B cell (primary cell): Measurements from ENCODE around the gene DTL. TPM values are rescaled to one million over a fixed set of nuclear protein-coding genes. Genes with fewer than 3 reads are reported as not detected.

Experiments used
- ATAC-seq: fragments of 200-7000 bp; cut with Tn5 transposase; one replicate; pipeline ENCODE4 v1.10.0; 2021; ENCODE audit warnings: low read depth, mild to moderate bottlenecking, moderate number of reproducible peaks, moderate library complexity
- CTCF ChIA-PET: fragments of 350-600 bp; sonication (Branson Sonifier 250); formaldehyde crosslinking; loops from one replicate; lab custom pipeline; 2021; ENCODE audit warnings: antibody characterized with exemption, inconsistent platforms; lab: Charles Lee
- POLR2A ChIA-PET: fragments of 350-600 bp; sonication (Branson Sonifier 250); formaldehyde crosslinking; loops from one replicate; lab custom pipeline; 2021; ENCODE audit warnings: antibody characterized with exemption; lab: Charles Lee
- DNase-seq: peaks from one replicate; pipeline ENCODE4 v3.0.0; 2013
- H2AFZ ChIP-seq: 2 replicates; pipeline ENCODE4 v1.6.1; 2012; ENCODE audit warnings: mild to moderate bottlenecking, low read depth, low read length; ENCODE audit not compliant: insufficient read depth, poor library complexity, severe bottlenecking
- H3K27ac ChIP-seq, 2 donors: 1 replicate in 1 of 2; 2 replicates in 1 of 2; pipeline ENCODE4 v1.5.1; 2012 to 2013; ENCODE audit warnings: low read length in 2 of 2, mild to moderate bottlenecking in 2 of 2, moderate library complexity in 1 of 2
- H3K27me3 ChIP-seq, 4 experiments: fragments of 200-600 bp in 1 of 4; sonication (generic) in 1 of 4; replicated peaks in 1 of 4; 1 replicate in 2 of 4; 2 replicates in 2 of 4; pipeline versions ENCODE4 v1.6.1 to v1.7.0; 2013 to 2016; ENCODE audit warnings: low read length in 3 of 4, mild to moderate bottlenecking in 2 of 4, mixed read lengths in 1 of 4, moderate library complexity in 1 of 4; ENCODE audit not compliant: insufficient read depth in 4 of 4, control insufficient read depth in 3 of 4; ENCODE audit errors: control extremely low read depth in 1 of 4
- H3K36me3 ChIP-seq, 2 experiments: replicated peaks in 1 of 2; 1 replicate in 1 of 2; 2 replicates in 1 of 2; pipeline versions ENCODE4 v1.6.1 to v1.7.1; 2013; ENCODE audit warnings: low read length in 1 of 2; ENCODE audit not compliant: insufficient read depth in 2 of 2, control insufficient read depth in 1 of 2; ENCODE audit errors: control extremely low read depth in 1 of 2, extremely low read depth in 1 of 2
- H3K4me1 ChIP-seq, 2 donors: fragments of 200-600 bp in 1 of 2; sonication (generic) in 1 of 2; 1 replicate in 1 of 2; 2 replicates in 1 of 2; pipeline versions ENCODE4 v1.5.1 to v1.6.1; 2013 to 2017; ENCODE audit warnings: low read length in 2 of 2; ENCODE audit not compliant: control insufficient read depth in 2 of 2, insufficient read depth in 2 of 2
- H3K4me2 ChIP-seq: replicated peaks from 2 replicates; pipeline ENCODE3; 2012; ENCODE audit warnings: mild to moderate bottlenecking, low read depth, low read length; ENCODE audit not compliant: poor library complexity, severe bottlenecking
- H3K4me3 ChIP-seq, 5 experiments: fragments of 200-600 bp in 1 of 5; sonication (generic) in 1 of 5; 1 replicate in 3 of 5; 2 replicates in 2 of 5; pipeline versions ENCODE4 v1.5.1 to v1.7.0; 2011 to 2016; ENCODE audit warnings: low read length in 4 of 5, mild to moderate bottlenecking in 4 of 5, low read depth in 2 of 5, control low read depth in 1 of 5, moderate library complexity in 1 of 5; ENCODE audit not compliant: insufficient read depth in 1 of 5; ENCODE audit errors: control extremely low read depth in 1 of 5, extremely low read depth in 1 of 5
- H3K79me2 ChIP-seq: fragments of 200-600 bp; sonication (generic); one replicate; pipeline ENCODE4 v1.6.0; 2016; ENCODE audit warnings: low read length; ENCODE audit not compliant: control insufficient read depth, insufficient read depth
- H3K9ac ChIP-seq: fragments of 200-600 bp; sonication (generic); 2 replicates; pipeline ENCODE4 v1.6.1; 2017; ENCODE audit warnings: mild to moderate bottlenecking, low read length, moderate library complexity
- H3K9me3 ChIP-seq, 3 donors: one replicate each; pipeline versions ENCODE4 v1.6.1 to v1.7.1; 2013; ENCODE audit warnings: low read length in 2 of 3; ENCODE audit not compliant: control insufficient read depth in 2 of 3, insufficient read depth in 1 of 3; ENCODE audit errors: control extremely low read depth in 1 of 3
- H4K20me1 ChIP-seq: 2 replicates; pipeline ENCODE4 v1.6.0; 2012; ENCODE audit warnings: mild to moderate bottlenecking, low read length; ENCODE audit not compliant: insufficient read depth, control insufficient read depth, poor library complexity, severe bottlenecking
- H3K27ac Mint-ChIP-seq: one replicate; pipeline ENCODE4 v1.8.0; 2021; ENCODE audit warnings: mixed read lengths
- H3K27me3 Mint-ChIP-seq: one replicate; pipeline ENCODE4 v1.8.0; 2021; ENCODE audit warnings: mixed read lengths
- H3K4me1 Mint-ChIP-seq: one replicate; pipeline ENCODE4 v1.8.0; 2021; ENCODE audit warnings: mixed read lengths
- H3K4me3 Mint-ChIP-seq: one replicate; pipeline ENCODE4 v1.8.0; 2021; ENCODE audit warnings: mixed read lengths
- H3K9me3 Mint-ChIP-seq: one replicate; pipeline ENCODE4 v1.8.0; 2022; ENCODE audit warnings: mixed read lengths; ENCODE audit not compliant: insufficient read depth
- CTCF ChIP-seq: fragments of 200-600 bp; IDR thresholded peaks from one replicate; pipeline ENCODE4 v1.8.0; 2022; ENCODE audit warnings: antibody characterized with exemption, mild to moderate bottlenecking
- EZH2 ChIP-seq: IDR thresholded peaks from 2 replicates; pipeline ENCODE4 v1.6.1; 2012; ENCODE audit warnings: borderline replicate concordance, low read depth, mild to moderate bottlenecking, moderate library complexity, low read length; ENCODE audit not compliant: insufficient read depth, poor library complexity, severe bottlenecking
- WGBS: methylation state at CpG from one replicate; pipeline ENCODE4 v1.1.5; 2013; ENCODE audit warnings: missing lambda C conversion rate; ENCODE audit not compliant: insufficient coverage; 5-methylcytosine and 5-hydroxymethylcytosine counted together
- intact Hi-C: fragments of 100-400 bp; cut with micrococcal nuclease; formaldehyde crosslinking; loops from one replicate; pipeline ENCODE4 v1.10.0; 2022
- polyA plus RNA-seq: library from polyadenylated mRNA; depleted of rRNA; stranded (reverse); fragments of >200 nt; gene quantifications from 2 replicates; pipeline ENCODE4 v1.2.3, GENCODE V29; 2012
- total RNA-seq, 2 donors: library from RNA; stranded (reverse); fragments of 120-200 nt in 1 of 2; gene quantifications; 1 replicate in 1 of 2; 2 replicates in 1 of 2; pipeline versions ENCODE4 v1.2.3 to v1.2.4, GENCODE V29; 2013 to 2022

DTL gene
- total and polyA plus RNA-seq, 2 donors (not counting 1 experiment from before 2014, with no cell fraction given), result 0.37 to 0.39 TPM

DNA sequence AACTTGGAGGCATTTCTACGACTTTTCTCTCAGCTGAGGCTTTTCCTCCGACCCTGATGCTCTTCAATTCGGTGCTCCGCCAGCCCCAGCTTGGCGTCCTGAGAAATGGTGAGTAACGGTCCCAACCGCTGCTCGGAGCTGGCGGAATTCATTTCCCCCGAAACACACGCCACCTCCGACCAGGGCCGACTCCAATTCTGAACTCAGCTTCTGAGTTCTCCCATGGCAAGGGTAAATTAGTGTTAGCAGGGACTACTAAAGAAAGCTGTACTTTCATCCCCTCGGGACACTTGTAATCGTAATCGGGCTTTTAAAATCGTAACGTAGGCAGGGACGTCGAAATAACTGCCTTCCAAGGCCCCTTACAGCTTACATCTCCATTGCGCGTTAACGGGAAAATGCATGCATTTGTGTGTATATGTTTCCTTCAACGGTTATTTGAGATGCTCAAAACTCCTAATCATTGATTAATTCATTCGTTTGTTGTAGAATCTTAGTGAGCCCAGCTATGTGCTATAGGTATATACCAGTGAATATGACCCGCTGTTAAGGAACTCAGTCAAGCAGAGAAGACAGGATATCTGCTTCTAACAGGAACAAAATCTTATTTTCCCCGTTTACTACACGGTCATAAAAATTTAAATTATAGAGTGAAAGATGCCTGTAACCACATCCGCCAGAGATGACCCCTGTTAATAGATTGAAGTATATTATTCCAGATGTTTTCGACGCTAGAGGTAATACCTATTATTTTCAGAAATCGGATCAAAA, 472 bp downstream of the DTL start:
- H4K20me1 ChIP-seq, result peaks cover 7% of the 10 kb centered on the region
- H3K27ac Mint-ChIP-seq, result peak overlapping the region; percentile 95

More for the DNA sequence above, 472 bp downstream of the DTL start:
- 0% methylated on average over 14 of the region's 32 CpGs for WGBS
- Mint-ChIP-seq H3K27me3 (no peaks in the 10 kb centered on the region), H3K4me1 (peaks cover 48% of the 10 kb centered on the region), H3K9me3 (no peaks in the 10 kb centered on the region), H3K4me3 (peak overlapping the region; percentile 99)
- Histone ChIP-seq H3K4me2 (peak overlapping the region; percentile 88), H3K27me3 (no peaks in the 10 kb centered on the region), H3K9ac (peak overlapping the region; percentile 76), H3K4me3 (peak overlapping the region; percentile 58 to 95 (median 84)), H3K9me3 (no peaks in the 10 kb centered on the region), H3K27ac (peak overlapping the region; percentile 71 to 75), H3K4me1 (peaks cover 17 to 18% of the 10 kb centered on the region in 2 donors), H3K36me3 (no peaks in the 10 kb centered on the region), H3K79me2 (peaks cover 43% of the 10 kb centered on the region), H2AFZ (peak overlapping the region; percentile 93)
- DNase-seq, result no peak
- intact Hi-C loops, result loop anchor here (1.0 to 10.0 kb wide), 13 partner anchors 24 to 979 kb away; partner anchors contain the start of genes ANGEL2, ATF3, FLVCR1 and LPGAT1
- CTCF ChIA-PET, result interaction anchor here (0.7 to 4.3 kb wide), 35 partner anchors 10 to 745 kb away, joined by 3 to 41 read pairs (median 5); partner anchors contain the start of genes PACC1, PPP2R5A and SLC30A1
- TF ChIP-seq EZH2 (no peak), CTCF (no peak)
- no peak for ATAC-seq
- POLR2A ChIA-PET, result interaction anchor here (0.5 to 1.7 kb wide), 9 partner anchors 104 to 756 kb away, joined by 3 to 9 read pairs (median 4); no protein-coding TSS in a partner anchor
